GM12891 (cell line): ENCODE results near the gene CHID1.

Experiments used
- DNase-seq: peaks from one replicate; pipeline ENCODE4 v3.0.0; 2011; ENCODE audit warnings: low spot score; ENCODE audit not compliant: insufficient read length
- FAIRE-seq: peaks from 2 replicates; lab custom pipeline; 2011; peaks lifted over from hg19 to GRCh38; lab: Jason Lieb, UNC
- PAX5 ChIP-seq: IDR thresholded peaks from 2 replicates; pipeline ENCODE4 v1.6.1; 2011; ENCODE audit warnings: low read length, moderate library complexity, mild to moderate bottlenecking; ENCODE audit not compliant: insufficient read depth, severe bottlenecking
- POLR2A ChIP-seq: IDR thresholded peaks from 2 replicates; pipeline ENCODE4 v1.6.1; 2011; ENCODE audit warnings: low read depth, low read length, control low read depth
- POLR2AphosphoS5 ChIP-seq: IDR thresholded peaks from 2 replicates; pipeline ENCODE4 v1.6.1; 2011; ENCODE audit warnings: low read depth, low read length, control low read depth
- POU2F2 ChIP-seq: IDR thresholded peaks from 2 replicates; pipeline ENCODE4 v1.6.1; 2011; ENCODE audit warnings: low read depth, mild to moderate bottlenecking, control low read depth, low read length, moderate library complexity
- SPI1 ChIP-seq: IDR thresholded peaks from 2 replicates; pipeline ENCODE4 v1.6.1; 2011; ENCODE audit warnings: low read depth, low read length, control low read depth
- TAF1 ChIP-seq: IDR thresholded peaks from 2 replicates; pipeline ENCODE4 v1.6.1; 2011; ENCODE audit warnings: low read depth, low read length, control low read depth

The CHID1 gene

DNA sequence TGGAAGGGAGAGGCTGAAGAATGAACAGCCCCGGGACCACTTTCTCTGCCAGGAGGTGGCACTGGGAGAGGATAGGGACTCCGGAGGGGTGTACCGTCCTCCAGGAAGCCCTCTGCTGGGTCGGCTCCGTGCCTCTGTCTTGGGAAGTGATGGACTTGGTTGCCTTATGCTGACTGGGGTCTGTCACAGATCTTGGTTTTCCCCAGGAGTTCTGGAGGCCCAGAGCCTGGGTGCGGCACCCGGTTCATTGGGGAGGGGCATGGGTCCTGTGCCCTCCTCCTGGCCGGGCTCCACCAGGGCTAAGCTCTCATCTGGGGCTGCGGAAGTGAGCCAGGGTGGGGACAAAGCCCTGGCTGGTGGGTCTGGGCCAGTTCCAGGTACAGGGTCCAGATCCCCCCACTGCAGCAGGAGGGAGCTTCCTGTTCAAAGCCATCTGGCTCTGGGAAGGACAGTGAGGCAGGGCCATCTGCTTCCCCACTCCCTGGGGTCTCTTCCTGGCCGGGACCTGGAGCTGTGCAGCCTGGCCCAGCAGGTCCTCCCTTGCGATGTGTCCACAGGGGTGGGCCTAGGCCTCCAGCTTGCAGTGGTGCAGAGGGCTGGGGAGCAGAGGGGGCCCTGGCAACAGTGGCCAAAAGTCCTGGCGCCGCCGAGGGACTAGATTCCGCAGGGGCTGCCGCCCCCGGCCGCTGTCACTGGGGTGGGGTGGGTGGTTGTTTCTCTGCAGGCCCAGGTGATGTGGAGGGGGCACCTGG is 14.0 kb upstream of the CHID1 start:
- DNase-seq = no peak
- FAIRE-seq = no peak
- TF ChIP-seq POU2F2 = no peak
- no peak for TF ChIP-seq PAX5
- no peak for TF ChIP-seq POLR2AphosphoS5
- no peak for TF ChIP-seq TAF1
- no peak for TF ChIP-seq POLR2A
- TF ChIP-seq SPI1 = no peak

- DNase-seq (no peak), FAIRE-seq (no peak)
- no peak for TF ChIP-seq POLR2A
- no peak for TF ChIP-seq POLR2AphosphoS5
- no peak for TF ChIP-seq PAX5
- no peak for TF ChIP-seq POU2F2
- no peak for TF ChIP-seq SPI1
- TF ChIP-seq TAF1 = no peak
Observed at GRCh38 chr11:923691-924405, 13.2 kb upstream of the CHID1 start.

GRCh38 chr11:921921-922678 is 11.5 kb upstream of the CHID1 start:
- FAIRE-seq (no peak), DNase-seq (no peak)
- TF ChIP-seq POLR2A (no peak), POLR2AphosphoS5 (no peak), POU2F2 (no peak), PAX5 (no peak), SPI1 (no peak)

- TF ChIP-seq POLR2AphosphoS5 (no peak), PAX5 (no peak), POU2F2 (no peak), TAF1 (no peak), POLR2A (no peak), SPI1 (no peak)
- no peak for FAIRE-seq
- no peak for DNase-seq
Observed at GRCh38 chr11:917426-917825, 6.8 kb upstream of the CHID1 start.

- FAIRE-seq (no peak), DNase-seq (no peak)
- TF ChIP-seq POLR2AphosphoS5 = no peak
- TF ChIP-seq TAF1 = no peak
- TF ChIP-seq SPI1 = no peak
- no peak for TF ChIP-seq PAX5
- no peak for TF ChIP-seq POLR2A
- no peak for TF ChIP-seq POU2F2
Observed at GRCh38 chr11:914747-915501, 4.3 kb upstream of the CHID1 start.

- FAIRE-seq = no peak
- TF ChIP-seq PAX5 = no peak
- no peak for TF ChIP-seq TAF1
- TF ChIP-seq POLR2AphosphoS5 = no peak
- TF ChIP-seq POLR2A = no peak
- no peak for TF ChIP-seq POU2F2
- TF ChIP-seq SPI1 = no peak
- DNase-seq = no peak
Observed at GRCh38 chr11:914204-914603, 3.6 kb upstream of the CHID1 start.

- FAIRE-seq (no peak), DNase-seq (no peak)
- no peak for TF ChIP-seq POLR2A
- no peak for TF ChIP-seq PAX5
- no peak for TF ChIP-seq SPI1
- no peak for TF ChIP-seq POLR2AphosphoS5
- no peak for TF ChIP-seq POU2F2
- TF ChIP-seq TAF1 = no peak
Observed at GRCh38 chr11:913043-913442, 2.4 kb upstream of the CHID1 start.

- no peak for TF ChIP-seq POU2F2
- TF ChIP-seq PAX5 = no peak
- TF ChIP-seq SPI1 = no peak
- TF ChIP-seq TAF1 = no peak
- TF ChIP-seq POLR2A = no peak
- TF ChIP-seq POLR2AphosphoS5 = no peak
- DNase-seq (no peak), FAIRE-seq (no peak)
Observed at GRCh38 chr11:912266-912665, 1.7 kb upstream of the CHID1 start.

GRCh38 chr11:911890-912219 is 1.2 kb upstream of the CHID1 start:
- no peak for FAIRE-seq

More at GRCh38 chr11:911890-912219, 1.2 kb upstream of the CHID1 start:
- DNase-seq = no peak
- TF ChIP-seq PAX5 (no peak), SPI1 (no peak), TAF1 (no peak), POLR2A (no peak), POU2F2 (no peak), POLR2AphosphoS5 (no peak)
